Measurements from ENCODE around the gene TDRD12.

TDRD12 gene

GRCh38 chr19:32852216-32852615 is 132.6 kb downstream of the TDRD12 start:
- TF ChIP-seq SIN3A (IDR thresholded peaks at IDR 0.05; ENCODE audit: borderline replicate concordance, insufficient read depth, low read length) (no peak), REST (IDR thresholded peaks at IDR 0.05; ENCODE audit: insufficient read depth in 1 of 2, low read depth in 2 of 2, low read length in 2 of 2) (no peak), FOXP2 (optimal IDR thresholded peaks at IDR 0.05; ENCODE audit: borderline replicate concordance, extremely low read depth, extremely low read length, insufficient read depth) (no peak), TAF1 (IDR thresholded peaks at IDR 0.05; ENCODE audit: borderline replicate concordance, insufficient read depth, low read length) (no peak), POLR2AphosphoS5 (IDR thresholded peaks at IDR 0.05; ENCODE audit: low read depth, low read length) (no peak)

DNA sequence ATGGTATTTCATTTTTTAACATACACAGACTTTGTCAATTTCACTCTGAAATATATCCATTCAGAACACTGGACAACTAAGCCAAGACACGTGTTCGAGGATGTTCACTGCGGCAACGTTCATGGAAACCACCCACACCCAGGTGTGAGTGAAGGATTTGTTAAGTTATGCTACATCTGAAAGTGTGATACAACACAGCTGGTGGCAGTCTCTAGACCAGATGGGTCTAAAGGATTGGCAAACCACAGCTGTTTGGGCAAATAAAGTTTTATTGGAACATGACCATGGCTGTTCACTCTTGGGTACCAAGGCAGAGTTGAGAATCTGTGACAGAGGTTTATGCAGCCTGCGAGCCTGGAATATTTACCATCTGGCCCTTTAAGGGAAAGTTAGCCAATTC is 138.0 kb downstream of the TDRD12 start:
- no peak for TF ChIP-seq TAF1 (IDR thresholded peaks at IDR 0.05; ENCODE audit: borderline replicate concordance, insufficient read depth, low read length)
- no peak for TF ChIP-seq REST (IDR thresholded peaks at IDR 0.05; ENCODE audit: insufficient read depth in 1 of 2, low read depth in 2 of 2, low read length in 2 of 2)
- no peak for TF ChIP-seq POLR2AphosphoS5 (IDR thresholded peaks at IDR 0.05; ENCODE audit: low read depth, low read length)
- no peak for TF ChIP-seq FOXP2 (optimal IDR thresholded peaks at IDR 0.05; ENCODE audit: borderline replicate concordance, extremely low read depth, extremely low read length, insufficient read depth)
- no peak for TF ChIP-seq SIN3A (IDR thresholded peaks at IDR 0.05; ENCODE audit: borderline replicate concordance, insufficient read depth, low read length)

DNA sequence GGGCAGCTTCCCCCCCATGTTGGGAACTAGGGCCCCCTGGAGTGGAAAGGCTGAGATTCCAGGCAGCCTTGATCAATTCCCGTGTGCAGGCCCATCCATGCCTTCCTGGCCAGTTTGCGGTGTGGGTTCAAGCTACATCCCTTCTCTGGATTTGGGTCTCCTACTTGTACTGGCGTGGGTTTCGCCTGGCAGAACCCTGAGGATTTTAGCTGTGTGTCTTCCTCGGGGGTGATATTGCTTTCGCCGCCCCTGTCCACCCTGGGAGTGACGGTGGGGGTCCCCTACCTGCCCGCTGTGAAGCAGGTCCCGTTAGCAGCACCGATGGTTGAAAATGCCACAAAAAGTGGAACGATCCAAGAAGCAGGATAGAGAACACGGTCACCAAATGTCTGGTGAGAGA is 138.6 kb downstream of the TDRD12 start:
- TF ChIP-seq TAF1 (IDR thresholded peaks at IDR 0.05; ENCODE audit: borderline replicate concordance, insufficient read depth, low read length) (no peak), POLR2AphosphoS5 (IDR thresholded peaks at IDR 0.05; ENCODE audit: low read depth, low read length) (no peak)

DNA sequence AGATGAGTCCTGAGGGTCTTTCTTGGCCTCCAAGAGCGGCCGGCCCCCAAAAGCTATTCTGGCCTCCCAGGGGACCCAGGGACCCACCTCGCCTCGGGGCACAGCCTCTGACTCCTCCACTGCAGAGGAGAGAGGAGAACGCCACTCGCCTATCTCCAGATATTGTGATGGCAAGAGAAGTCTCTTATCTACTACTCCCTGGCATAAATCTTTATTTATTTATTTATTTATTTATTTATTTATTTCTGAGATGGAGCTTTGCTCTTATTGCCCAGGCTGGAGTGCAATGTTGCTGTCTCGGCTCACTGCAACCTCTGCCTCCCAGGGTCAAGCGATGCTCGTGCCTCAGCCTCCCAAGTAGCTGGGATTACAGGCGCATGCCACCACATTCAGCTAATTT is 139.0 kb downstream of the TDRD12 start:
- TF ChIP-seq FOXP2 (optimal IDR thresholded peaks at IDR 0.05; ENCODE audit: borderline replicate concordance, extremely low read depth, extremely low read length, insufficient read depth): no peak
- no peak for TF ChIP-seq SIN3A (IDR thresholded peaks at IDR 0.05; ENCODE audit: borderline replicate concordance, insufficient read depth, low read length)
- no peak for TF ChIP-seq POLR2AphosphoS5 (IDR thresholded peaks at IDR 0.05; ENCODE audit: low read depth, low read length)
- no peak for TF ChIP-seq TAF1 (IDR thresholded peaks at IDR 0.05; ENCODE audit: borderline replicate concordance, insufficient read depth, low read length)
- TF ChIP-seq REST (IDR thresholded peaks at IDR 0.05; ENCODE audit: insufficient read depth in 1 of 2, low read depth in 2 of 2, low read length in 2 of 2): no peak

- TF ChIP-seq POLR2AphosphoS5 (IDR thresholded peaks at IDR 0.05; ENCODE audit: low read depth, low read length): no peak
- TF ChIP-seq SIN3A (IDR thresholded peaks at IDR 0.05; ENCODE audit: borderline replicate concordance, insufficient read depth, low read length): no peak
Measured at GRCh38 chr19:32859591-32859990, 140.0 kb downstream of the TDRD12 start.

GRCh38 chr19:32861596-32861995 is 142.0 kb downstream of the TDRD12 start:
- TF ChIP-seq FOXP2 (optimal IDR thresholded peaks at IDR 0.05; ENCODE audit: borderline replicate concordance, extremely low read depth, extremely low read length, insufficient read depth) (no peak), TAF1 (IDR thresholded peaks at IDR 0.05; ENCODE audit: borderline replicate concordance, insufficient read depth, low read length) (no peak), REST (IDR thresholded peaks at IDR 0.05; ENCODE audit: insufficient read depth in 1 of 2, low read depth in 2 of 2, low read length in 2 of 2) (no peak)
